Tibial nerve (tissue), 4 donors: ENCODE results near the gene RAET1E. TPM values are rescaled to one million over a fixed set of nuclear protein-coding genes. Genes with fewer than 3 reads are reported as not detected.
"Not testable (repeated sequence)": the region's sequence is repeated elsewhere in the genome, so short reads cannot be mapped to it uniquely, and the experiment has no call there.

Experiments
- DNase-seq, 2 donors: peaks; one replicate each; pipeline ENCODE4 v3.0.0-alpha.2; 2019; ENCODE audit warnings: low spot score in 2 of 2
- H3K27ac ChIP-seq, 4 donors: fragments of 200-600 bp; sonication (generic) in 3 of 4; one replicate each; pipeline ENCODE4 v1.5.1; 2017 to 2019; ENCODE audit warnings: mild to moderate bottlenecking in 1 of 4
- H3K27me3 ChIP-seq, 2 donors: fragments of 200-600 bp; sonication (generic) in 1 of 2; one replicate each; pipeline versions ENCODE4 v1.5.1 to v1.6.0; 2017 to 2019
- H3K36me3 ChIP-seq, 3 donors: fragments of 200-600 bp; sonication (generic); one replicate each; pipeline ENCODE4 v1.5.1; 2018 to 2019
- H3K4me1 ChIP-seq, 4 donors: fragments of 200-600 bp; sonication (generic) in 3 of 4; one replicate each; pipeline ENCODE4 v1.5.1; 2017 to 2019
- H3K4me3 ChIP-seq, 4 donors: fragments of 200-600 bp; sonication (generic) in 3 of 4; one replicate each; pipeline ENCODE4 v1.5.1; 2017 to 2019; ENCODE audit warnings: mild to moderate bottlenecking in 1 of 4, moderate library complexity in 1 of 4
- H3K9me3 ChIP-seq, 4 donors: fragments of 200-600 bp; sonication (generic) in 3 of 4; one replicate each; pipeline ENCODE4 v1.5.1; 2017 to 2019
- CTCF ChIP-seq, 5 experiments: fragments of 200-600 bp in 3 of 5; fragments of 450-650 bp in 2 of 5; sonication (generic) in 3 of 5; IDR thresholded peaks; one replicate each; pipeline ENCODE4 v1.5.1; 2016 to 2019; ENCODE audit warnings: antibody characterized with exemption in 5 of 5, mild to moderate bottlenecking in 3 of 5, moderate library complexity in 2 of 5
- EP300 ChIP-seq, 2 donors: sonication (generic); formaldehyde crosslinking; IDR thresholded peaks; one replicate each; pipeline ENCODE4 v1.6.1; 2017; ENCODE audit warnings: antibody characterized with exemption in 2 of 2, mild to moderate bottlenecking in 1 of 2
- POLR2A ChIP-seq, 2 donors: fragments of 450-650 bp; IDR thresholded peaks; one replicate each; pipeline ENCODE4 v1.6.1; 2017; ENCODE audit warnings: antibody characterized with exemption in 2 of 2, mild to moderate bottlenecking in 2 of 2, moderate library complexity in 2 of 2
- WGBS, 2 donors: methylation state at CpG; one replicate each; pipeline ENCODE4 v1.1.5; 2018; 5-methylcytosine and 5-hydroxymethylcytosine counted together
- total RNA-seq, 4 donors: library from RNA; depleted of rRNA; stranded (reverse); fragments of >200 nt; gene quantifications; one replicate each; pipeline ENCODE4 v1.1.0, GENCODE V29; 2016

RAET1E gene
- total RNA-seq, 4 donors from 2014 or later, result 0.30 to 1.6 (median 0.44) TPM; not detected in 1

GRCh38 chr6:149854532-149854931 is 43.4 kb downstream of the RAET1E start:
- TF ChIP-seq POLR2A (IDR thresholded peaks at IDR 0.05) (no peak), EP300 (IDR thresholded peaks at IDR 0.05) (no peak), CTCF (IDR thresholded peaks at IDR 0.05) (no peak)
- Histone ChIP-seq H3K27me3 (no peaks in the 10 kb centered on the region), H3K36me3 (peaks cover 0 to 26% (median 0%) of the 10 kb centered on the region in 3 donors), H3K9me3 (no peaks in the 10 kb centered on the region), H3K4me3 (no peak overlapping the region), H3K4me1 (no peaks in the 10 kb centered on the region), H3K27ac (no peak overlapping the region)
- WGBS, 2 donors, result 74 to 81% methylated on average over 6 of the region's 6 CpGs
- no peak for DNase-seq

- H3K27ac ChIP-seq, H3K4me1 ChIP-seq, H3K9me3 ChIP-seq, H3K27me3 ChIP-seq, DNase-seq, H3K4me3 ChIP-seq: not testable (repeated sequence)
- WGBS, 2 donors, result 93 to 96% methylated on average over 4 of the region's 4 CpGs
- peaks cover 0 to 29% (median 0%) of the 10 kb centered on the region in 3 donors for H3K36me3 ChIP-seq
These were observed 43.9 kb downstream of the RAET1E start for GRCh38 chr6:149854017-149854416.

GRCh38 chr6:149852881-149853280 is 45.0 kb downstream of the RAET1E start:
- DNase-seq, result no peak
- TF ChIP-seq EP300 (IDR thresholded peaks at IDR 0.05) (no peak), CTCF (IDR thresholded peaks at IDR 0.05) (no peak), POLR2A (IDR thresholded peaks at IDR 0.05) (no peak)
- H3K4me3 ChIP-seq, result no peak overlapping the region
- peaks cover 0 to 29% (median 0%) of the 10 kb centered on the region in 3 donors for H3K36me3 ChIP-seq
- no peak overlapping the region for H3K27ac ChIP-seq
- WGBS, 2 donors, result 88 to 90% methylated on average over 12 of the region's 12 CpGs
- H3K9me3 ChIP-seq, result no peaks in the 10 kb centered on the region
- no peaks in the 10 kb centered on the region for H3K27me3 ChIP-seq
- H3K4me1 ChIP-seq, result peaks cover 0 to under 1% (median 0%) of the 10 kb centered on the region in 4 donors

- 55 to 60% methylated on average over 6 of the region's 6 CpGs for WGBS, 2 donors
- H3K4me3 ChIP-seq, result no peak overlapping the region
These were observed 45.7 kb downstream of the RAET1E start for GRCh38 chr6:149852180-149852579.

GRCh38 chr6:149851461-149852110 is 46.3 kb downstream of the RAET1E start:
- 87 to 90% methylated on average over 5 of the region's 5 CpGs for WGBS, 2 donors
- no peak for DNase-seq
- peaks cover 0 to 11% (median 4%) of the 10 kb centered on the region in 4 donors for H3K4me1 ChIP-seq
- no peak overlapping the region for H3K4me3 ChIP-seq
- no peaks in the 10 kb centered on the region for H3K9me3 ChIP-seq
- no peak overlapping the region for H3K27ac ChIP-seq
- TF ChIP-seq POLR2A (IDR thresholded peaks at IDR 0.05) (no peak), CTCF (IDR thresholded peaks at IDR 0.05) (no peak), EP300 (IDR thresholded peaks at IDR 0.05) (no peak)
- H3K36me3 ChIP-seq, result peaks cover 0 to 29% (median 0%) of the 10 kb centered on the region in 3 donors
- H3K27me3 ChIP-seq, result no peaks in the 10 kb centered on the region

More at GRCh38 chr6:149852180-149852579, 45.7 kb downstream of the RAET1E start:
- Histone ChIP-seq H3K27me3 (no peaks in the 10 kb centered on the region), H3K4me1 (peaks cover 0 to 7% (median 1%) of the 10 kb centered on the region in 4 donors), H3K27ac (no peak overlapping the region), H3K36me3 (peaks cover 0 to 29% (median 0%) of the 10 kb centered on the region in 3 donors), H3K9me3 (no peaks in the 10 kb centered on the region)
- no peak for DNase-seq
- TF ChIP-seq EP300 (IDR thresholded peaks at IDR 0.05), result no peak
- no peak for TF ChIP-seq CTCF (IDR thresholded peaks at IDR 0.05)
- TF ChIP-seq POLR2A (IDR thresholded peaks at IDR 0.05), result no peak

- H3K27me3 ChIP-seq, DNase-seq, H3K4me3 ChIP-seq, H3K27ac ChIP-seq, H3K9me3 ChIP-seq: not testable (repeated sequence)
- H3K4me1 ChIP-seq, result peaks cover 0 to 12% (median 5%) of the 10 kb centered on the region in 4 donors
- 69 to 92% methylated on average over 4 of the region's 4 CpGs for WGBS, 2 donors
- H3K36me3 ChIP-seq, result peaks cover 0 to 29% (median 0%) of the 10 kb centered on the region in 3 donors
These were observed 49.6 kb downstream of the RAET1E start for GRCh38 chr6:149848343-149848742.

Other genes with a start within 250 kb of the RAET1E start
- 10 to 100 TPM; 13.5 to 22.5 (median 17.5) TPM for gene KATNA1, start 249.4 kb downstream of the RAET1E start, total RNA-seq
- gene LATS1, start 180.0 kb downstream of the RAET1E start, total RNA-seq, result 10 to 100 TPM; 21.0 to 25.8 (median 24.3) TPM
- gene NUP43, start 151.6 kb downstream of the RAET1E start, total RNA-seq, result 10 to 100 TPM; 18.9 to 24.3 (median 22.6) TPM
- 100 to 1,000 TPM in 1 of 4 donors, 10 to 100 TPM in 3; 85.0 to 135 (median 88.5) TPM for gene PCMT1, start 148.4 kb downstream of the RAET1E start, total RNA-seq
- 10 to 100 TPM; 14.1 to 41.8 (median 31.7) TPM for gene LRP11, start 33.8 kb downstream of the RAET1E start, total RNA-seq
- 1 to 10 TPM in 1 of 4 donors, not detected in 3; 1.5 TPM for gene RAET1G, start 25.0 kb upstream of the RAET1E start, total RNA-seq
- gene ULBP2, start 43.9 kb upstream of the RAET1E start, total RNA-seq, result under 1 TPM in 1 of 4 donors, not detected in 3; 0.22 TPM
- under 1 TPM in 1 of 4 donors, not detected in 3; 0.21 TPM for gene ULBP1, start 65.8 kb upstream of the RAET1E start, total RNA-seq
- gene RAET1L, start 127.4 kb upstream of the RAET1E start, total RNA-seq, result not detected
- gene ULBP3, start 171.0 kb upstream of the RAET1E start, total RNA-seq, result 1 to 10 TPM in 2 of 4 donors, not detected in 2; 3.1 to 5.4 TPM
- under 1 TPM in 1 of 4 donors, not detected in 3; 0.42 TPM for gene PPP1R14C, start 244.9 kb upstream of the RAET1E start, total RNA-seq